Fibroblast of mammary gland (primary cell): Measurements from ENCODE around the gene CD86.
"Not testable (repeated sequence)": the region's sequence is repeated elsewhere in the genome, so short reads cannot be mapped to it uniquely, and the experiment has no call there.

Experiments used
- DNase-seq: peaks from one replicate; pipeline ENCODE4 v3.0.0-alpha.2; 2010; ENCODE audit warnings: low read depth
- H3K4me3 ChIP-seq: 2 replicates; pipeline ENCODE4 v1.5.1; 2011; ENCODE audit warnings: low read depth, mild to moderate bottlenecking, low read length, moderate library complexity; ENCODE audit not compliant: control insufficient read depth
- TF ChIP-seq, protein P1 (sequence below): conservative IDR thresholded peaks from 2 replicates; pipeline ENCODE4 v1.5.1; 2011; ENCODE audit warnings: low read depth, low read length, inconsistent platforms; ENCODE audit not compliant: control insufficient read depth, insufficient read depth

Gene CD86

DNA sequence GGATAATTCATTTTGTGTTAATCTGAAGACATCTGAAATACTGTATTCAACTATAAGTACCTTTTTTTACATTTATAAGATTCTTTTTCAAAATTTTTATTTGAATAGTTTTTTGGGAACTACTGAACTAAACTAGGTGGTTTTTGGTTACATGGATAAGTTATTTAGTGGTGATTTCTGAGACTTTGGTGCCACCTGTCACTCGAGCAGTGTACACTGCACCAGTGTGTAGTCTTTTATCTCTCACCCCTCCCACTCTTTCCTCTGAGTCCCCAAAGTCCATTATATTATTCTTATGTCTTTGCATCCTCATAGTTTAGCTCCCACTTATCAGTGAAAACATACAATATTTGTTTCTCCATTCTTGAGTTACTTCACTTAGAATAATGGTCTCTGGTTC is 57.6 kb downstream of the CD86 start:
- TF ChIP-seq, protein P1, sequence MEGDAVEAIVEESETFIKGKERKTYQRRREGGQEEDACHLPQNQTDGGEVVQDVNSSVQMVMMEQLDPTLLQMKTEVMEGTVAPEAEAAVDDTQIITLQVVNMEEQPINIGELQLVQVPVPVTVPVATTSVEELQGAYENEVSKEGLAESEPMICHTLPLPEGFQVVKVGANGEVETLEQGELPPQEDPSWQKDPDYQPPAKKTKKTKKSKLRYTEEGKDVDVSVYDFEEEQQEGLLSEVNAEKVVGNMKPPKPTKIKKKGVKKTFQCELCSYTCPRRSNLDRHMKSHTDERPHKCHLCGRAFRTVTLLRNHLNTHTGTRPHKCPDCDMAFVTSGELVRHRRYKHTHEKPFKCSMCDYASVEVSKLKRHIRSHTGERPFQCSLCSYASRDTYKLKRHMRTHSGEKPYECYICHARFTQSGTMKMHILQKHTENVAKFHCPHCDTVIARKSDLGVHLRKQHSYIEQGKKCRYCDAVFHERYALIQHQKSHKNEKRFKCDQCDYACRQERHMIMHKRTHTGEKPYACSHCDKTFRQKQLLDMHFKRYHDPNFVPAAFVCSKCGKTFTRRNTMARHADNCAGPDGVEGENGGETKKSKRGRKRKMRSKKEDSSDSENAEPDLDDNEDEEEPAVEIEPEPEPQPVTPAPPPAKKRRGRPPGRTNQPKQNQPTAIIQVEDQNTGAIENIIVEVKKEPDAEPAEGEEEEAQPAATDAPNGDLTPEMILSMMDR, result no peak
- H3K4me3 ChIP-seq, result no peak overlapping the region
- DNase-seq, result no peak

DNA sequence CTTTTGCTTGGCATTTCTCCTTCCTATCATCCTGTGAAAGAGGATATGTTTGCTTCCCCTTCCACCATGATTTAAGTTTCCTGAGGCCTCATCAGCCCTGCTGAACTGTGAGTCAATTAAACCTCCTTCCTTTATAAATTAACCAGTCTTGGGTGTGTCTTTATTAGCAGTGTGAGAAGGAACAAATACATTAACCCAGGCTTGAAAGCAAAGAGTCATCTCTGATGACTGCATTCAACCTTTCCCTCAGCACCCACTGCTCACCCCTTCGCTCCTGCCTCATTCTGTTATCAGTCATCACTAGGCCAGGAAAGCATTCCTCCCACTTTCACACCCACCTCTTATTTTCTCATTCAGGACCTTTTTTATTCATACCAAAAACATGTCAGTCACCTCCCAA is 68.7 kb downstream of the CD86 start:
- TF ChIP-seq, protein P1, result no peak
- no peak for DNase-seq
- no peak overlapping the region for H3K4me3 ChIP-seq

DNA sequence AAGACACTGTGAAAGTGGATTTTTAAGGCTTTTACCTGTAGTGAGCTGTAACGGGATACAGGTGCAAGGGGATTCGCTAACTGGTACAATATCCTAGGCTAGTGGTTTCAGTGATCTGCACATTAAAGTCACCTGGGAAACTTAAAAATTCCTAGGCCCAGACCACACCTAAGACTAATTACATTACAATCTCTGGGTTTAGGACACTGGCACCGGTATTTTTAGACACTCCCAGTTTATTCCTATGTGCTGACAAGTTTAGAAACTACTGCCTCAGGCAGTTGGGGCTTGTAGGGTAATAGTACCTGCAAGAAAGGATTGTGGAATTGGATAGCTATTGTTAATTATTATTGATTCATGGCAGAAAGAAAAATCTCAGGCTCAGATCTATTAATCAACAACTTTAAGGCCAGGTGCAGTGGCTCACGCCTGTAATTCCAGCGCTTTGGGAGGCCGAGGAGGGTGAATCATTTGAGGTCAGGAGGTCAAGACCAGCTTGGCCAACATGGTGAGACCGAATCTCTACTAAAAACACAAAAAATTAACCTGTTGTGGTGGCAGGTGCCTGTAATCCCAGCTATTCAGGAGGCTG is 77.9 kb downstream of the CD86 start:
- no peak for DNase-seq
- H3K4me3 ChIP-seq, result no peak overlapping the region
- TF ChIP-seq, protein P1, result no peak

DNA sequence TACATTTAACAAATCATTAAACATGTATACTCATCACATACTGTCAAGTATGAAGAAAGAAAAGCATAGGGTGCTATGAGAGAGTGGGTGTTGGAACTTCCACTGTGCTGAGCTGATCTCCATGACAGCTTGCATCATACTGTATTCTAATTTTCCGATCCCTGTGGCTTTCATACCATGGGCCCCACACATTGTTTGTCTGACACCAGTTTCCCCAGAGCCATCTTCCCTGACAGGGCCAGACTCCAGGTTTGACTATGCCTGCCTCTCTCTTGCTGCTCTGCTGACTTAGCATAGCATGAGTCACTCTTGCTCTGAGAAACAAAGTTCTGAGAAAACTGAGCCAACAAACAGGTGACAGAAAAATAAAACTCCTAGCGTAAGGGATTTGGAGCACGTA is 91.3 kb downstream of the CD86 start:
- H3K4me3 ChIP-seq, result no peak overlapping the region
- TF ChIP-seq, protein P1, result no peak
- no peak for DNase-seq

DNA sequence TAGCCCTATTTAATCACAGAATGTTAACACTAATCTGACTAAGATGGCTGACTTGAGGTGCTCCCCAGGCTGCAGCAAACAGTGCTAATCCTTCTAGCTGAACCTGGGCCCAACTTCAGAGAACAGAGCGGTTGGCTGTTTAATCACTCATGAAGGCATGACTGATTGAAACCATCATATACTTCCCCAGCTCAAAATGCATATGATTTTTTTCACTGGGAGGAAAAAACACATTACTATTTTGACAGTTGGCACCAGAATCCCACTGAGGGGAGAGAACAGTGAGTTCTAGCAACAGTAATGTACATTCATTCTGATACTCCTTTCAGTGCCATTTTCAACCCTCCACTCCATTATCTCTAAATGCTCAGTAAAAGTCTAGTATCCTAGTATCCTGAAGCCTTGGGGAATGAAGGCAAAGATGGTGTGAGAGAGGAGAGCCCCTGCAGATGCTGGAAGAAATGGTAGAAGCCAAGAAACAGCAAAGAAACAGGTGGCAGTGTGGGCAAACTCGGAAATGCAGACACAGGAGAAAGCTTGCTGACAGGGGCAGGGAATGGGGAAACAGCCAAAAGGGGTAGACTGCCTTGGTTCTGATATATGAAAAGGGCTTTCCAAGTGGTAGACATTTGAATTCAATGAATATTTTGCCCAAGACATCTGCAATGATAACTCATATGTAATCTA is 93.9 kb downstream of the CD86 start:
- H3K4me3 ChIP-seq, result no peak overlapping the region
- TF ChIP-seq, protein P1, result no peak
- DNase-seq, result no peak

DNA sequence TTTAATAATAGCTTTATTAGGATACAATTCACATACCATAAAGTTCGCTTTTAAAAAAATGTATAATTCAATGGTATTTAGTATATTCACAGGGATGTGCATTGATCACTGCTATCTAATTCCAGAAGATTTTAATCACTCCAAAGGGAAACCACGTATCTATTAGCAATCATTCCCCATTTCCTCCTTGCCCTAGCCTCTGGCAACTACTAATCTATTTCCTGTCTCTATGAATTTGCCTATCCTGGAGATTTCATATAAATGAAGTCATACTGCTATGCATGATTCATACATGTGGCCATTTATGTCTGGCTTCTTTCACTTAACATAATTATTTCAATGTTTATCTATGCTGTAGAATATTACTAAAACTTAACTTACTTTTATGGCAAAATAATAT is 96.3 kb downstream of the CD86 start:
- no peak for DNase-seq
- TF ChIP-seq, protein P1, result no peak
- no peak overlapping the region for H3K4me3 ChIP-seq

DNA sequence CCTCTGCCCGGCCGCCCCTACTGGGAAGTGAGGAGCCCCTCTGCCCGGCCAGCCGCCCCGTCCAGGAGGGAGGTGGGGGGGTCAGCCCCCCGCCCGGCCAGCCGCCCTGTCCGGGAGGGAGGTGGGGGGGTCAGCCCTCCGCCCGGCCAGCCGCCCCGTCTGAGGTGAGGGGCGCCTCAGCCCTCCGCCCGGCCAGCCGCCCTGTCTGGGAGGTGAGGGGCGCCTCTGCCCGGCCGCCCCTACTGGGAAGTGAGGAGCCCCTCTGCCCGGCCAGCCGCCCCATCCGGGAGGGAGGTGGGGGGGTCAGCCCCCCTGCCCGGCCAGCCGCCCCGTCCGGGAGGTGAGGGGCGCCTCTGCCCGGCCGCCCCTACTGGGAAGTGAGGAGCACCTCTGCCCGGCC is 109.8 kb downstream of the CD86 start:
- H3K4me3 ChIP-seq, DNase-seq: not testable (repeated sequence)
